Measurements from ENCODE around the gene COQ4.
A peak's percentile ranks its signal among the peaks of the same experiment; 100 is the strongest.

COQ4 gene

GRCh38 chr9:128340691-128341434, 18.2 kb downstream of the COQ4 start:
- DNase-seq (ENCODE audit: low read depth): no peak

- DNase-seq (ENCODE audit: low read depth): peak; percentile 66
Observed at GRCh38 chr9:128341435-128341849, 18.8 kb downstream of the COQ4 start.

DNA sequence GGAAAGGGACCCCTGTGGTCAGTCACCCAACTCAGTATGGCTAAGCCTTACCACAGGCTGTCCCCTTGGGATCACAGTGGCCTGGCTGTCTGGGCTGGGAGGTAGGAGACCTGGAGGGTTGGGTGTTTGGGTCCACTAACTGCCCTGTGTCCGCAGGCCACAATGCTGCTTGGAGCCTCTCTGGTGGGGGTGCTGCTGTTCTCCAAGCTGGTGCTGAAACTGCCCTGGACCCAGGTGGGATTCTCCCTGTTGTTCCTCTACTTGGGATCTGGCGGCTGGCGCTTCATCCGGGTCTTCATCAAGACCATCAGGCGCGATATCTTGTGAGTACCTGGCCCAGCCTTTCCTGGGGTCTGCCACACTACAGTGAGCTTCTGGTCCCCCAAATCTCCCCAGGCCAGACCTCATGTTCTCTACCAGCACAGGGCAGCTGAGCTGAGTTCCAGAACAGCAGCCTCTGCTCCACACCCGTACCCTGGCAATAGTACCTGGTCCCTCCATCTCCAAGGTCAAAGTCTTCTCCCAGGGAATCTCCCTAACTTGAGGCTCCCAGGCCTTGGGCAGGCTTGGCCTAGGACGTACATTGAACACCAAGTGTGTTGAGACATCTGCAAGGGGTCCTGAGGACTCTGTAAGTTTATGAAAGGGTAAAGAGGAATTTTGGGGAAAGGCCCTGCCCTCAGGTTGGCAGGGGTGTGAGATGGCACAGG, 20.5 kb downstream of the COQ4 start:
- no peak for DNase-seq (ENCODE audit: low read depth)

GRCh38 chr9:128343855-128344254, 21.2 kb downstream of the COQ4 start:
- no peak for DNase-seq (ENCODE audit: low read depth)

DNA sequence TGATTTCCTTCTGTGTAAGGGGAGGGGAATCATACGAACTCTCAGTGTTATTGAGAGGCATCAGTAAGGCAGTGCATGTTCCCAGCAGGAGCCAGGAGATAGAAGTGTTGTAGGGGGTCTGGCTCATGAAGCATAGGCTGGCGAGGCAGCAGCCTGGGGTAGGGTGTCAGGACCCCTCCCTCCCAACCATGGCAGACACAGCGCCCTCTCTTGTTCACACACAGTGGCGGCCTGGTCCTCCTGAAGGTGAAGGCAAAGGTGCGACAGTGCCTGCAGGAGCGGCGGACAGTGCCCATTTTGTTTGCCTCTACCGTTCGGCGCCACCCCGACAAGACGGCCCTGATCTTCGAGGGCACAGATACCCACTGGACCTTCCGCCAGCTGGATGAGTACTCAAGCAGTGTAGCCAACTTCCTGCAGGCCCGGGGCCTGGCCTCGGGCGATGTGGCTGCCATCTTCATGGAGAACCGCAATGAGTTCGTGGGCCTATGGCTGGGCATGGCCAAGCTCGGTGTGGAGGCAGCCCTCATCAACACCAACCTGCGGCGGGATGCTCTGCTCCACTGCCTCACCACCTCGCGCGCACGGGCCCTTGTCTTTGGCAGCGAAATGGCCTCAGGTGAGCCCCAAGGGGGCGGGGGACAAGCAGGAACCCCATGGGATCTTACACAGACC, 22.4 kb downstream of the COQ4 start:
- DNase-seq (ENCODE audit: low read depth): no peak

- DNase-seq (ENCODE audit: low read depth): no peak
Observed at GRCh38 chr9:128349125-128349524, 26.5 kb downstream of the COQ4 start.

- DNase-seq (ENCODE audit: low read depth): no peak
Observed at GRCh38 chr9:128349772-128350171, 27.1 kb downstream of the COQ4 start.

GRCh38 chr9:128355451-128355850, 32.8 kb downstream of the COQ4 start:
- DNase-seq (ENCODE audit: low read depth): no peak

DNA sequence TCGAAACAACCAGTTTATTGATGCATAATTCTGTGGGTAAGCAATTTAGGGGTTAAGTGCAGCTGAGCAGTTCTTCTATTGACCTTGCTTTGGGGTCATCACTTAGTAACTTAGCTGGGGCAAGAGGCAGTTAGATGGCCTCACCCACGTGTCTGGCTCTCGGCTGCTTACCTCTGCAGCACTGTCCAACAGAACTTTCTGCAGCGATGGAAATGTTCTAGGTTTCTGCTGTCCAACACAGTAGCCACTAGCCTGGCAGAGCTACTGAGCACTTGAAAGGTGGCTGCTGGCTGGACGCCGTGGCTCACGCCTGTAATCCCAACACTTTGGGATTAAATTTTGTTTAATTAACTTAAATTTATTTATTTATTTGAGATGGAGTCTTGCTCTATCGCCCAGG, 35.5 kb downstream of the COQ4 start:
- DNase-seq (ENCODE audit: low read depth): no peak

GRCh38 chr9:128358861-128359260, 36.2 kb downstream of the COQ4 start:
- no peak for DNase-seq (ENCODE audit: low read depth)

- DNase-seq (ENCODE audit: low read depth): no peak
Observed at GRCh38 chr9:128360826-128361225, 38.2 kb downstream of the COQ4 start.

- DNase-seq (ENCODE audit: low read depth): no peak
Observed at GRCh38 chr9:128361296-128361985, 38.8 kb downstream of the COQ4 start.

DNA sequence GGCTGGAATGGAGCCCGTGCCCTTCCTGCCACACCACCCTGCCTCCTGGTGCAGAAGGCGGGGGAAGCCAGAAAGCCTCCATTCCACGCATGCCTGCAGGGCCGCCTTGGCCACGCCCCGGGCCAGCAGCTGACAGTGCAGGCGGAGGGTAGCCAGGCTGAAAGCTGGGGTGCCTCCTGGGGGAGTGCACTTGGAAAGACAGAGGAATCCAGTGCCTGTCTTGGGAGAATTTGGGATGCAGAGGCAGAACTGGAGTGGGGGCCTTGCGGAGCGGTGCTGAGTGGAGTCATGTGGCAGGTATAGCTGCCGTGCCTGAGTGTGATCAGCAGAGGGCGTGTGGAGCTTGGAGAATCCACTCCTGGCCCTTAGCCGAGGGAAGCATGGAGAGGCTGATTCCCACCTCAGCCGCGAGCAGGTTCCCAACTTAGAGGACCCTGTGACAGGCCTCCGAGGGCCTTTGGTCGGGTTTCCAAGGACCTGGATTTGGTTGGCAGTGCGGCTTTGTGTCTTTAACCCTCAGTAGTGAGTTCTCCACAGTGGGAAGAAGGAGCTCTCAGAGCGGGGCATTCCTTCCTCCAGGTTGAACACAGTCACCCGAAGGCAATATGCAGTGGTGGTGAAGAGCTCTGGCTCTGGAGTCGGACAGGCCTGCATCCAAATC, 39.5 kb downstream of the COQ4 start:
- DNase-seq (ENCODE audit: low read depth): peak; percentile 57

DNA sequence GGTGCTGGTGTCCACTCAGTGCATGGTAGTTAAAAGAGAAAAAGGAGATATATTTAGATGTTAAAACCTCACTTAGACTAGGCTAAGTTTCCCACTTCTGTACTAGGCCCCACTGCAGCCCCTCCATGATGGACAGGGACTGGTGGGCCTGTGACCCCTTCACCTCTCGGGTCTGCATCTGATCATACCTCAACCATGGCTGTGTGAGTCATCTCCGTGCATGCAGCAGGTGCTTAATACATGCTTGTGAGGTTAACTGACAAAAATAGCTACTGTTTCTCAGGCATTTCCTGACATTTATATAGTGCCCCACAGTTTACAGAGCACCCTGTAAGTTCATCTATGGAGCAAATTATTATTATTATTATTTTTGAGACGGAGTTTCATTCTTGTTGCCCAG, 40.1 kb downstream of the COQ4 start:
- DNase-seq (ENCODE audit: low read depth): no peak

- no peak for DNase-seq (ENCODE audit: low read depth)
Observed at GRCh38 chr9:128365525-128365924, 42.9 kb downstream of the COQ4 start.

DNA sequence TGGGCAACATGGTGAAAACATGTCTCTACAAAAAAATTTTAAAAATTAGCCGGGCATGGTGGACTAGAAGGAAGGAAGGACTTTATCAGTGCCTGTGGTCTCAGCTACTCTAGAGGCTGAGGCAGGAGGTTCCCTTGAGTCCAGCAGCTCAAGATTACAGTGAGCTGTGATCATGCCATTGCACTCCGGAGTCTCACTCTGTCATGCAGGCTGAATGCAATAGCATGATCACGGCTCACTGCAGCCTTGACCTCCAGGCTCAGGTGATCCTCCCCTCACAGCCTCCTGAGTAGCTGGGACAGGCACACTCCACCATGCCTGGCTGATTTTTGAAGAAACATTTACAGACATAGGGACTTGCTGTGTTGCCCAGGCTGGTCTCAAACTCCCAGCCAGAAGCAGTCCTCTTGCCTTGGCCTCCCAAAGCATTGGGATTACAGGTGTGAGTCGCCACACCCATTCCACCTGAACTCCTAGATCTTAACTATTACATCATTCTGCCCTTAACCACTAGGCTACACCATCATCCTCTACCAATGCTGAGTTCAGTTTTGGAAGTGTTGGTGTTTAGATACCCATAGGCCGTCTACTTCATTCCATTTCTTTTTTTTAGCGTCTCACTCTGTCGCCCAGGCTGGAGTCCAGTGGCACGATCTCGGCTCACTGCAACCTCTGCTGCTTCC, 46.5 kb downstream of the COQ4 start:
- no peak for DNase-seq (ENCODE audit: low read depth)

DNA sequence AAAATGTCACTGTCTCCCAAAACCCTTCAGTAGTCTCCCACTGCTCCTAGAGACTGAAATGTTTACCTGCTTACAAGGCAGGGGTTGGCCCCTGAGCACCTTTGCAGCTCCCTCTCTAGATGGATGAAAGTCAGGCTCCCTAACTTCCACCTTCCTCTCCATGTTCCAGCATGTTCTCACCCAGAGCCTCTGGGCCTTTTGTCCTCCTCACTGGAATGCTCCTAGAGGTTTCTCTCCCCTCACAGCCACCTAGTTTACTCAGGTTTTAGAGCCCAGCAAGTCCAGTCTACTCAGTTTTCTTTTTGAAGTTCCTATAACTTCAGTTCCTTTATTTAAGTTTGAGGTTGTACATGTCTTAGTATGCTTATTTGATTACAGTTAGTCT, 47.7 kb downstream of the COQ4 start:
- no peak for DNase-seq (ENCODE audit: low read depth)

- DNase-seq (ENCODE audit: low read depth): peak; percentile 96
Observed at GRCh38 chr9:128370752-128371629, 48.4 kb downstream of the COQ4 start, which contains the start of gene URM1. Gene URM1, plus strand, starts transcription at chr9:128371374. Its CDS starts 7 bp downstream, at chr9:128371381.

- no peak for DNase-seq (ENCODE audit: low read depth)
Observed at GRCh38 chr9:128371630-128372117, 49.0 kb downstream of the COQ4 start.

GRCh38 chr9:128372188-128372641, 49.6 kb downstream of the COQ4 start:
- DNase-seq (ENCODE audit: low read depth): no peak

Measured in activated T-cell treated with anti-CD3 and anti-CD28 coated beads for 24 hours (primary cell).